WI38 (cell line): ENCODE measurements around the gene CEP85L.

Experiments
- H3K4me3 ChIP-seq: 2 replicates; pipeline ENCODE4 v1.5.1; 2011; ENCODE audit warnings: low read depth, mild to moderate bottlenecking, control low read depth, low read length
- CTCF ChIP-seq: IDR thresholded peaks from 2 replicates; pipeline ENCODE4 v1.5.1; 2012; ENCODE audit warnings: low read depth, mild to moderate bottlenecking, control low read depth, low read length

The CEP85L gene

GRCh38 chr6:118606268-118606667 lies 45.1 kb downstream of the CEP85L start:
- H3K4me3 ChIP-seq = no peak overlapping the region
- no peak for TF ChIP-seq CTCF

- no peak overlapping the region for H3K4me3 ChIP-seq
- no peak for TF ChIP-seq CTCF
Measured at GRCh38 chr6:118603372-118603771, 48.0 kb downstream of the CEP85L start.

DNA sequence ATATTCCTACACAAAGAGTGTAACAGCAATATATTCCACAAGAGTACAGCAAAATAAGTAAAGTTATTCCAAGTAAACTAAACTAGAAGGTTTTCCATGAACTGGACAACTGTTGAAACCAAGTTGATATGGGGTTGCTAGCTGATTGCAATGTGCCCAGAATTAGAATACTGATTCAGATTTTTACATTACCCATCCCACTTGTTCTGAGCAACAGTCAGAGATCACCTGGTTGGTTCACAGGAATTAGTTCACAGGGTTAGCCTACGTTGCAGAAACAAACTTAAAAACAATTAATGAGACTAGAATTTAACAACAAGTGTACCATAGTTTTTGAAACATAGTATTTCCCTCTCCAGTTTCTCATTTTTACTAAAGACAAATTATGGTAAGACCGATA lies 49.1 kb downstream of the CEP85L start:
- H3K4me3 ChIP-seq = no peak overlapping the region
- no peak for TF ChIP-seq CTCF

- no peak for TF ChIP-seq CTCF
- no peak overlapping the region for H3K4me3 ChIP-seq
Measured at GRCh38 chr6:118598324-118598723, 53.1 kb downstream of the CEP85L start.

- TF ChIP-seq CTCF = no peak
- H3K4me3 ChIP-seq = no peak overlapping the region
Measured at GRCh38 chr6:118597636-118598035, 53.8 kb downstream of the CEP85L start.

- no peak overlapping the region for H3K4me3 ChIP-seq
- no peak for TF ChIP-seq CTCF
Measured at GRCh38 chr6:118596774-118597320, 54.5 kb downstream of the CEP85L start.

DNA sequence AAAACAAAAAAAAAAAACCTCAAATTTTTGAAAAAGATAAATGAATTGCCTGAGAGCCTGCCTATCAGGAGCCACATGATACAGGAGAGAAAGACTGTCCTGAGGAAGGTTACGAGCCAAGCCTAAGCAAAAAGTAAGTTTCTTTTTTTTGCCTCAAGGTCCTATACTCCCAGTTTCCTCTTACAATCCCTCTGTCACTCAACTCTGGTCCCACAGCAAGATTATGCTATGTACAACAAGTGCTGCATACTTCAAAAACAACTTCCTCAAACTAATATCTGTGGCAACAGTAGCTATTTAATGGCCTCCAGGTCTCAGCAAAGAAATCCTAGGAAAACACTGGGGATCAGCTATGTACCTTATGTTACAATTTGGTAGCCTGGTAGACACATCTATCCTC lies 56.5 kb downstream of the CEP85L start:
- no peak for TF ChIP-seq CTCF
- H3K4me3 ChIP-seq = no peak overlapping the region
